Panc1 (cell line): ENCODE results near the gene COA8. TPM values are rescaled to one million over a fixed set of nuclear protein-coding genes. Genes with fewer than 3 reads are reported as not detected.

Experiments
- ATAC-seq: fragments of 200-7000 bp; cut with Tn5 transposase; 2 replicates; pipeline ENCODE4 v1.9.1; 2020; ENCODE audit warnings: mild to moderate bottlenecking, moderate library complexity
- BruUV-seq: library from RNA; stranded (reverse); fragments of 400-500 nt; replicated peaks from 2 replicates; lab custom pipeline; 2021; lab: Mats Ljungman, UMichigan
- CTCF ChIA-PET: fragments of 300-600 bp; sonication (Branson Sonifier 250); formaldehyde crosslinking; loops from one replicate; lab custom pipeline; 2022; ENCODE audit warnings: antibody characterized with exemption; lab: Charles Lee
- POLR2A ChIA-PET: fragments of 300-600 bp; sonication (Branson Sonifier 250); formaldehyde crosslinking; loops from one replicate; lab custom pipeline; 2022; ENCODE audit warnings: antibody characterized with exemption; lab: Charles Lee
- DNase-seq: peaks from one replicate; pipeline ENCODE4 v3.0.0-alpha.2; 2010; ENCODE audit warnings: low read depth, low spot score
- H3K27ac ChIP-seq: 2 replicates; pipeline ENCODE4 v1.5.1; 2011; ENCODE audit warnings: mild to moderate bottlenecking, low read length, inconsistent platforms
- H3K27me3 ChIP-seq: fragments of 200-500 bp; sonication (Bioruptor generic); 2 replicates; pipeline ENCODE4 v1.6.0; 2014; ENCODE audit warnings: low read length, inconsistent platforms; ENCODE audit not compliant: control insufficient read depth, insufficient read depth
- H3K36me3 ChIP-seq: fragments of 200-500 bp; sonication (Bioruptor generic); 2 replicates; pipeline ENCODE4 v1.5.1; 2014; ENCODE audit warnings: inconsistent platforms, mild to moderate bottlenecking, low read length, moderate library complexity; ENCODE audit not compliant: control insufficient read depth, insufficient read depth
- H3K4me1 ChIP-seq: 2 replicates; pipeline ENCODE4 v1.5.1; 2011; ENCODE audit warnings: inconsistent platforms, mild to moderate bottlenecking, low read length, moderate library complexity; ENCODE audit not compliant: control insufficient read depth, insufficient read depth
- H3K4me3 ChIP-seq, 2 experiments: 2 replicates each; pipeline ENCODE4 v1.5.1; 2011 to 2012; ENCODE audit warnings: low read depth in 2 of 2, low read length in 2 of 2, mild to moderate bottlenecking in 2 of 2, inconsistent platforms in 1 of 2, moderate library complexity in 1 of 2
- H3K9me3 ChIP-seq: fragments of 200-500 bp; sonication (Bioruptor generic); 2 replicates; pipeline ENCODE4 v1.5.1; 2014; ENCODE audit warnings: low read depth, mild to moderate bottlenecking, inconsistent platforms, low read length, moderate library complexity; ENCODE audit not compliant: control insufficient read depth, insufficient read depth
- CTCF ChIP-seq: fragments of 450-650 bp; IDR thresholded peaks from 2 replicates; pipeline ENCODE4 v1.5.1; 2017; ENCODE audit warnings: mild to moderate bottlenecking
- POLR2AphosphoS5 ChIP-seq: IDR thresholded peaks from 2 replicates; pipeline ENCODE4 v1.6.1; 2012; ENCODE audit warnings: mild to moderate bottlenecking, low read depth, low read length, moderate library complexity
- REST ChIP-seq, 2 experiments: IDR thresholded peaks; 2 replicates each; pipeline ENCODE4 v1.6.1; 2011 to 2012; ENCODE audit warnings: low read depth in 2 of 2, control low read depth in 1 of 2, low read length in 1 of 2, mild to moderate bottlenecking in 1 of 2, moderate library complexity in 1 of 2; ENCODE audit not compliant: insufficient read depth in 1 of 2
- SIN3A ChIP-seq: IDR thresholded peaks from 2 replicates; pipeline ENCODE4 v1.6.1; 2012; ENCODE audit warnings: low read depth, mild to moderate bottlenecking, low read length, moderate library complexity, borderline replicate concordance; ENCODE audit not compliant: insufficient read depth
- TCF7L2 ChIP-seq: IDR thresholded peaks from 2 replicates; pipeline ENCODE4 v1.6.1; 2011; ENCODE audit warnings: mild to moderate bottlenecking, low read depth, low read length, inconsistent platforms
- in situ Hi-C: cut with HindIII; loops from 2 replicates; pipeline ENCODE4 v1.10.0; 2016; ENCODE audit warnings: low sequenced_read_pairs, low pct_unique_long_range_greater_than_20kb
- intact Hi-C: fragments of 100-400 bp; cut with micrococcal nuclease; formaldehyde crosslinking; loops from one replicate; pipeline ENCODE4 v1.10.0; 2022; ENCODE audit not compliant: unreplicated experiment
- total RNA-seq: library from RNA; stranded (reverse); gene quantifications from one replicate; pipeline ENCODE4 v1.2.1, GENCODE V29; 2021; ENCODE audit not compliant: unreplicated experiment

The COA8 gene
- total RNA-seq, 1 experiment from 2014 or later: 42.2 TPM

- ChIA-PET CTCF (interaction anchor here (1.4 kb wide), 1 partner anchor 27 kb away, joined by 3 read pairs; no protein-coding TSS in a partner anchor), POLR2A (no interaction called here)
- DNase-seq: no peak
- Histone ChIP-seq H3K36me3 (no peaks in the 10 kb centered on the region; the same call in 1 of the 2 replicates), H3K9me3 (no peaks in the 10 kb centered on the region), H3K27ac (peak overlapping the region; percentile 80; the same call in 1 of the 2 replicates), H3K27me3 (no peaks in the 10 kb centered on the region), H3K4me3 (peak overlapping the region; percentile 48 to 50), H3K4me1 (peaks cover 47% of the 10 kb centered on the region)
- in situ Hi-C loops: no loop called here
- TF ChIP-seq CTCF: no peak
- TF ChIP-seq TCF7L2: no peak
- no peak for TF ChIP-seq SIN3A
- no peak for TF ChIP-seq REST (IDR thresholded peaks at IDR 0.05; ENCODE audit: insufficient read depth in 1 of 2, low read depth in 2 of 2, low read length in 1 of 2)
- TF ChIP-seq POLR2AphosphoS5: no peak
- no TSS peak for BruUV-seq
- intact Hi-C loops: no loop called here
- ATAC-seq: no peak
These were observed 42.5 kb upstream of the COA8 start for GRCh38 chr14:103520269-103520656.

- intact Hi-C loops (no loop called here), in situ Hi-C loops (no loop called here)
- no peaks in the 10 kb centered on the region; the same call in 1 of the 2 replicates for H3K36me3 ChIP-seq
- H3K9me3 ChIP-seq: no peaks in the 10 kb centered on the region
- TF ChIP-seq SIN3A (peak; percentile 37; the same call in 1 of the 2 replicates), POLR2AphosphoS5 (peak; percentile 60), REST (IDR thresholded peaks at IDR 0.05; ENCODE audit: insufficient read depth in 1 of 2, low read depth in 2 of 2, low read length in 1 of 2) (no peak), TCF7L2 (no peak), CTCF (peak; percentile 79)
- POLR2A ChIA-PET: interaction anchor here (0.7 kb wide), 1 partner anchor 37 kb away, joined by 3 read pairs; no protein-coding TSS in a partner anchor
- H3K4me3 ChIP-seq: peak overlapping the region; percentile 48 to 50
- DNase-seq (no peak), ATAC-seq (peak; percentile 24)
- H3K27ac ChIP-seq: peak overlapping the region; percentile 80; the same call in 1 of the 2 replicates
- H3K27me3 ChIP-seq: no peaks in the 10 kb centered on the region
- CTCF ChIA-PET: interaction anchor here (0.5 to 1.4 kb wide), 2 partner anchors 26 to 98 kb away, joined by 3 to 4 read pairs; no protein-coding TSS in a partner anchor
- BruUV-seq: no TSS peak
- H3K4me1 ChIP-seq: peaks cover 50% of the 10 kb centered on the region
These were observed 41.9 kb upstream of the COA8 start for GRCh38 chr14:103520657-103521437.
